ENCODE data around the gene TSC1.
A peak's percentile ranks its signal among the peaks of the same experiment; 100 is the strongest.

TSC1 gene

GRCh38 chr9:132898051-132898450 is 46.4 kb downstream of the TSC1 start:
- Histone ChIP-seq H3K36me3 (peaks cover 87% of the 10 kb centered on the region), H3K27me3 (no peaks in the 10 kb centered on the region), H3K27ac (no peak overlapping the region), H3K9me3 (no peaks in the 10 kb centered on the region), H3K9ac (no peak overlapping the region; the same call in 1 of the 2 replicates), H3K4me2 (no peak overlapping the region), H3K4me1 (peaks cover 18% of the 10 kb centered on the region; the same call in 1 of the 2 replicates), H4K20me1 (no peaks in the 10 kb centered on the region), H3K4me3 (no peak overlapping the region)
- no peak for TF ChIP-seq Cebpa-rat (IDR thresholded peaks at IDR 0.05)

- no peaks in the 10 kb centered on the region for H3K9me3 ChIP-seq
- H3K27me3 ChIP-seq: no peaks in the 10 kb centered on the region
- H3K27ac ChIP-seq: no peak overlapping the region
- no peaks in the 10 kb centered on the region for H4K20me1 ChIP-seq
- no peak overlapping the region for H3K4me3 ChIP-seq
- peaks cover 26% of the 10 kb centered on the region; the same call in 1 of the 2 replicates for H3K4me1 ChIP-seq
- H3K4me2 ChIP-seq: no peak overlapping the region
- TF ChIP-seq Cebpa-rat (IDR thresholded peaks at IDR 0.05): no peak
- H3K36me3 ChIP-seq: peaks cover 88% of the 10 kb centered on the region
- no peak overlapping the region for H3K9ac ChIP-seq
Observed at GRCh38 chr9:132896906-132897305, 47.5 kb downstream of the TSC1 start.

- Histone ChIP-seq H3K27me3 (no peaks in the 10 kb centered on the region), H3K4me2 (no peak overlapping the region), H3K4me3 (no peak overlapping the region), H3K27ac (no peak overlapping the region), H3K36me3 (peaks cover 83% of the 10 kb centered on the region), H3K9me3 (no peaks in the 10 kb centered on the region), H3K4me1 (peaks cover 28% of the 10 kb centered on the region), H3K9ac (no peak overlapping the region), H4K20me1 (no peaks in the 10 kb centered on the region)
- TF ChIP-seq Cebpa-rat (IDR thresholded peaks at IDR 0.05): no peak
Observed at GRCh38 chr9:132896264-132896663, 48.2 kb downstream of the TSC1 start.

GRCh38 chr9:132894862-132895835 is 49.3 kb downstream of the TSC1 start:
- no peaks in the 10 kb centered on the region for H4K20me1 ChIP-seq
- H3K36me3 ChIP-seq: peaks cover 72% of the 10 kb centered on the region
- no peak overlapping the region for H3K4me2 ChIP-seq
- no peaks in the 10 kb centered on the region for H3K9me3 ChIP-seq
- H3K27ac ChIP-seq: no peak overlapping the region
- TF ChIP-seq Cebpa-rat (IDR thresholded peaks at IDR 0.05): no peak
- no peaks in the 10 kb centered on the region for H3K27me3 ChIP-seq
- H3K4me1 ChIP-seq: peaks cover 38% of the 10 kb centered on the region
- no peak overlapping the region for H3K4me3 ChIP-seq
- no peak overlapping the region for H3K9ac ChIP-seq

GRCh38 chr9:132894346-132894745 is 50.1 kb downstream of the TSC1 start:
- peaks cover 64% of the 10 kb centered on the region for H3K36me3 ChIP-seq
- peaks cover 46% of the 10 kb centered on the region for H3K4me1 ChIP-seq
- H3K4me2 ChIP-seq: no peak overlapping the region
- H3K4me3 ChIP-seq: no peak overlapping the region
- peak overlapping the region; percentile 20; the same call in 1 of the 2 replicates for H3K27ac ChIP-seq
- H3K9ac ChIP-seq: no peak overlapping the region
- TF ChIP-seq Cebpa-rat (IDR thresholded peaks at IDR 0.05): no peak
- no peaks in the 10 kb centered on the region for H3K27me3 ChIP-seq
- no peaks in the 10 kb centered on the region for H3K9me3 ChIP-seq
- H4K20me1 ChIP-seq: no peaks in the 10 kb centered on the region

GRCh38 chr9:132892400-132892799 is 52.0 kb downstream of the TSC1 start:
- no peaks in the 10 kb centered on the region for H4K20me1 ChIP-seq
- peaks cover 63% of the 10 kb centered on the region for H3K4me1 ChIP-seq
- H3K27me3 ChIP-seq: no peaks in the 10 kb centered on the region
- no peak for TF ChIP-seq Cebpa-rat (IDR thresholded peaks at IDR 0.05)
- H3K36me3 ChIP-seq: peaks cover 45% of the 10 kb centered on the region
- H3K27ac ChIP-seq: peak overlapping the region; percentile 53; the same call in 1 of the 2 replicates
- no peak overlapping the region for H3K4me3 ChIP-seq
- no peaks in the 10 kb centered on the region for H3K9me3 ChIP-seq
- H3K4me2 ChIP-seq: no peak overlapping the region
- H3K9ac ChIP-seq: no peak overlapping the region

GRCh38 chr9:132888151-132888550 is 56.3 kb downstream of the TSC1 start:
- Histone ChIP-seq H3K9me3 (no peaks in the 10 kb centered on the region), H3K27ac (peak overlapping the region; percentile 96), H3K4me1 (peaks cover 92% of the 10 kb centered on the region), H3K9ac (peak overlapping the region; percentile 78), H3K4me3 (peak overlapping the region; percentile 52), H4K20me1 (no peaks in the 10 kb centered on the region), H3K36me3 (peaks cover 11% of the 10 kb centered on the region), H3K4me2 (peak overlapping the region; percentile 92), H3K27me3 (no peaks in the 10 kb centered on the region)
- no peak for TF ChIP-seq Cebpa-rat (IDR thresholded peaks at IDR 0.05)

GRCh38 chr9:132887181-132888120 is 57.0 kb downstream of the TSC1 start:
- Histone ChIP-seq H3K4me3 (peak overlapping the region; percentile 52), H3K9me3 (no peaks in the 10 kb centered on the region), H3K4me1 (peaks cover 96% of the 10 kb centered on the region), H3K36me3 (peaks cover 5% of the 10 kb centered on the region; the same call in 1 of the 2 replicates), H4K20me1 (no peaks in the 10 kb centered on the region), H3K27ac (peak overlapping the region; percentile 96), H3K27me3 (no peaks in the 10 kb centered on the region), H3K4me2 (peak overlapping the region; percentile 92), H3K9ac (peak overlapping the region; percentile 78)
- no peak for TF ChIP-seq Cebpa-rat (IDR thresholded peaks at IDR 0.05)

- H3K27me3 ChIP-seq: no peaks in the 10 kb centered on the region
- H3K4me3 ChIP-seq: no peak overlapping the region
- peaks cover 95% of the 10 kb centered on the region for H3K4me1 ChIP-seq
- H3K27ac ChIP-seq: peak overlapping the region; percentile 66
- H3K36me3 ChIP-seq: no peaks in the 10 kb centered on the region
- H3K4me2 ChIP-seq: peak overlapping the region; percentile 92
- peak overlapping the region; percentile 8; the same call in 1 of the 2 replicates for H3K9ac ChIP-seq
- TF ChIP-seq Cebpa-rat (IDR thresholded peaks at IDR 0.05): no peak
- H3K9me3 ChIP-seq: no peaks in the 10 kb centered on the region
- H4K20me1 ChIP-seq: no peaks in the 10 kb centered on the region
Observed at GRCh38 chr9:132886334-132886725, 58.1 kb downstream of the TSC1 start.

Data from BLaER1 (cell line).